ENCODE measurements around the gene IL5RA.

GRCh38 chr3:3053974-3054373 lies 56.2 kb downstream of the IL5RA start:
- TF ChIP-seq CTCF (IDR thresholded peaks at IDR 0.05) = no peak
- no peak for TF ChIP-seq POLR2A (IDR thresholded peaks at IDR 0.05)
- TF ChIP-seq POLR2AphosphoS5 (IDR thresholded peaks at IDR 0.05; ENCODE audit: insufficient read depth in 1 of 2, low read depth in 1 of 2) = no peak

Data from vagina (tissue), 2 donors.